Myocyte (in vitro differentiated cells): Measurements from ENCODE around the gene USP40. TPM values are rescaled to one million over a fixed set of nuclear protein-coding genes. Genes with fewer than 3 reads are reported as not detected.

ENCODE experiments used
- DNase-seq: peaks from one replicate; pipeline ENCODE4 v3.0.0-alpha.2; 2012; ENCODE audit warnings: low read depth
- total RNA-seq: library from RNA; depleted of rRNA; stranded (reverse); fragments of >200 nt; gene quantifications from 2 replicates; pipeline ENCODE4 v1.2.3, GENCODE V29; 2014

Gene USP40
- total RNA-seq, 1 donor from 2014 or later: 23.4 TPM

DNA sequence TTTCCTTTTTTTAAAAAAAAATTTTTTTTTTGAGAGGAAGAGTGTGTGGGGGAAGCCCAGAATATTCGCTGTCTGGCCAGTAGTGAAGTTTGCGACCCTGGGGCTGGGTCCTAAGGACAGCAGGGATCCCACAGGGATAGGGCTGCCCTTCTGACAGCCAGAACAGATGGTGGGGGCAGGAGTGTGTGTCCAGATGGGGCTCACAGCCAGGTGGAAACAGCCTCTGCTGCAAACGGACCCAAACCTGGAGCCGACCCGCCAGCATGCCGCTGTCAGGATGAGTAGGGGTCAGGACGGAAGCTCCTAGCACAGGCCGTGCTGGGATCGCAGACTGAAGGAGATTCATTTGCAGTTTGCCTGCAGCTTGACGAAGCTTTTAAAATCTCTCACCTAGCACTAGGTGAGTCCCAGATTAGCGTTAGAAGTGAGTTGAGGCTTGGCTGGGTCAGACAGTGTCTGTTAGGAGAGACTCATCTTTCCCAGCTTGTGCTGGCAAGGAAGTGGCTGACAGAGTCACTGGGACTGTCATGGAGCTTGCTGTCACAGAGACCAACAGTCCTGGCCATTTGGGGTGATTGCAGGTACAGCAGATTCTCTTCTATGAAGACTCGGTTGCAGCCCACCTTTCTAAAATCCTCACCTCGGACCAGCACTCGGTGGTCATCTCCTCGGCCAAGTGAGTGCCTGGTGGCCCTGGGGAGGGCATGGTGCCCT, 118.9 kb downstream of the USP40 start:
- no peak for DNase-seq

GRCh38 chr2:233446606-233447305, 119.8 kb downstream of the USP40 start:
- no peak for DNase-seq

- peak; percentile 79 for DNase-seq
Observed at GRCh38 chr2:233446121-233446520, 120.5 kb downstream of the USP40 start.

DNA sequence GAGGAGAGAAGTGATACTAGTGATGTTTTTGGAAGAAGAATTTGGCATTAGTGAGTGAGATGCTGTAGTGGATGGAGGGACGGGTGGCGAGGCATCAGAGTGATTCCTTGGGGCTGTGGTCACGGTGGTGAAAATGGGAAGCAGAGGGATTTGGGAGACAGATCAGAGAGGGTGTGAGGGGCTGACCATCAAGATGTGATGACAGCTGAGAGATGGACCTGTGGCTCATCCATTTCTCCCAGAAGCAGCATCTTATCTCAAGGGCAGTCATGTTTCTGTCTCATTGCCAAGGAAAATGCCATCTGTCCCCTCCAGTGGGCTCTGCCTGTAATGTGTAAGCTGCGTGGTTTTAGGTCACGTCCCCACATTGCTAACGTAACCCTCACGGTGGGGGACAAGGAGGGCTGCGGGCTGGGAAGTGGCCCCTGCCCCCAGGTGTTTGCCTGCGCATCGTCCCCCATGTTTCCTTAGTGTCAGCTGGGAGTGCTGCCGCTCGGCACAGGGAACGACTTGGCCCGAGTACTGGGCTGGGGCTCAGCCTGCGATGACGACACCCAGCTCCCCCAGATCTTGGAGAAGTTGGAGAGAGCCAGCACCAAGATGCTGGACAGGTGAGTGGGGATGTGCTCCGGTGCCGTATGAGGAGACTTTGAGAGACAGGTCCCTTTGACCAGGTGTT, 121.3 kb downstream of the USP40 start:
- DNase-seq: peak; percentile 69

DNA sequence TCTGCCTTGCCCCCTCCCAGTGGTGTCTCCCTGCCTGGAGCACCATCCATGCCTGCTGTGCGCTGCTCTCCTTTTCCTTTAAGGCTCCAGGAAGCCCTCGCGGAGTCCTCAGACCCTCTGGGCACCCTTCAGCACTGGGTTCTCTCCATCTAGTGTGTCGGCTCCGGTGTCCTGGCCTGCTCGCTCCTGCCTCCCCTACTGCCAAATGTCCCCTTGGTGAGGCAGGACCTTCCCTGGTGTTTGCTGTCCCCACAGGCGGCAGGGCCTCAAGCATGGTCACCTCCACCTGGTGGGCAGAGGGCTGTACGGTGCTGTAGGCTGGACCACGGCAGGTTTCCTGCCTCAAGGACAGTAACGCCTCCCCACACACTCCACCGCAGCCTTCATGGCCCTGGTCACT, 122.1 kb downstream of the USP40 start:
- DNase-seq: no peak

DNA sequence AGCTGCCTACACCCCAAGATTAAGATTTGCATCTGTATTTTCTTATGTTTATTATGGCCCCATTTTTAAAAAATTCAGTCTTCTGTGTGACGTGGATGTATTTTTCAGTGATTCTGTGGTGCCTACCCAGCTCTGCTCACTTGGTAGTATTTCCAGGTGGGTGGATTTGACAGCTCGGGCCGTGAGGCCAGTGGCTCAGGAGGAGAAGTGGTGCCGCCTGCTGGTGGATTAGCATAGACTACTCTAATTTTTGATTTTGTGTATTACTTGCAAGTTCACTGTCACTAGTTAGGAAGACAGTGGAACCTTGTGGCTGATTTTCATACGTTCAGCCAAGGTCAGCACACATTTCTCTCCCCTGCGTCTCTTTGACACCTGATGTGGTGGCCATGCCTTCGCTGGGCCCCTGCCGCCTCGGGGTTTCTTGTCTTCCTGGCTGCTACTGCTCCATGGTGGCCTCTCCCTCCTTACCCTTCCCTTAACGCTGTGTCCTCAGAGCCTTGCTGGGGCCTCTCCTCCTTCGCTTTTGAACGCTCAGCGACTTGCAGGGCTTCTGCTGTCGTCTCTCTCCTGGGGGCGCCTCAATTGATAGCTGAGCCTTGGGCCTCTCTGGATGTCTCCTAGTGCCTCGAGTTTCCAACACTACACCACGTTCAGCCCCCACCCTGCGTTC, 122.9 kb downstream of the USP40 start:
- DNase-seq: peak; percentile 83

DNA sequence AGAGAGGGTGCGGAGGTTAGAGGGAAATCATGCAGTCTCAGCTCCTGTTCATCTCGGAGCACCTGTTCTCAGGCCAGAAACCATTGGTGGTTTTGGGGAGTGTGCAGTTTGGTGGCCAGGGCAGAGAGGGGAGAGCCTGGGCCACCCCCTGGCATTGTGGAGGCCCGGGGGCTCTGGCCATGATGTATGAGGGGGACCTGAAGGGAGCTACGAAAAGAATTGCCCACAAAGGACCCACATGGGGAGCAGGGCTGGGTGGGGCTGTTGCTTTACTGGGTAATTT, 124.6 kb downstream of the USP40 start:
- peak; percentile 62 for DNase-seq

- no peak for DNase-seq
Observed at GRCh38 chr2:233441161-233442027, 125.2 kb downstream of the USP40 start.

GRCh38 chr2:233440714-233441113, 125.9 kb downstream of the USP40 start:
- DNase-seq: no peak

DNA sequence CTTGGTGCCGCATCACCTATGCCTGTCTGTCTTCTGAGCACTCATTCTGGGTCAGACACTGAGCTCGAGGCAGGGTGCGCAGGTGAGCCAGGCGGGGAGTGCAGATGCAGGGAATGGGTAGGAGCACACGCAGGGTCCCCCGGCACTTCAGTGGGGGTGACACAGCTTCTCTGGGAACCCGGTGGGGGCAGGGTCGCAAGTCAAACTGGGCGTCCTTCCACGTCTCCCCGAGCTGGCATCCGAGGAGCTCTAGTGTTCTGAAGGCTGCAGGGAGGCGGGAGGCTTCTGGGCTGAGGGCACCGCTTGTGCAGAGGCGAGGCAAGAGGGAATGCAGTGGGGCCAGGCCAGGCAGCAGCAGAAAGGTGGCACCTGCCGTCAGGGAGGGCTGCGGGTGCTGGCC, 126.3 kb downstream of the USP40 start:
- DNase-seq: no peak

- DNase-seq: no peak
Observed at GRCh38 chr2:233439191-233439590, 127.4 kb downstream of the USP40 start.

- DNase-seq: no peak
Observed at GRCh38 chr2:233438573-233439147, 127.9 kb downstream of the USP40 start.

- DNase-seq: no peak
Observed at GRCh38 chr2:233437439-233437955, 129.1 kb downstream of the USP40 start.

GRCh38 chr2:233436691-233437438, 129.7 kb downstream of the USP40 start:
- no peak for DNase-seq

DNA sequence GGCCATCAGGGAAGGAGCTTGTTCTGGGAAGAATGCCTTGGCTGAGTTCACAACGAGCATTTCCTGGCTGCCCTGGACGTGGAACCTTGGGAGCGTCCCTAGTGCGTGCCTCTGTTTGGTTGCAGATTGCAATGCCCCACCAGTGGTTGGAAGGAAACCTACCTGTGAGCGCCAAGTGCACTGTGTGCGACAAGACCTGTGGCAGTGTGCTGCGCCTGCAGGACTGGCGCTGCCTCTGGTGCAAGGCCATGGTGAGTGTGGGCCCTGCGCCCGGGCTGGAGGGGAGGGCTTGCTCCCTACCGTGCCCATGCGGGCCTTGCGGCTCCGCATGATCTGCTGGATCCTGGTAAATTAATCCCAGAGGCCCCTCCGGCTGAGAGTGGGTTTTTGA, 130.4 kb downstream of the USP40 start:
- DNase-seq: no peak

DNA sequence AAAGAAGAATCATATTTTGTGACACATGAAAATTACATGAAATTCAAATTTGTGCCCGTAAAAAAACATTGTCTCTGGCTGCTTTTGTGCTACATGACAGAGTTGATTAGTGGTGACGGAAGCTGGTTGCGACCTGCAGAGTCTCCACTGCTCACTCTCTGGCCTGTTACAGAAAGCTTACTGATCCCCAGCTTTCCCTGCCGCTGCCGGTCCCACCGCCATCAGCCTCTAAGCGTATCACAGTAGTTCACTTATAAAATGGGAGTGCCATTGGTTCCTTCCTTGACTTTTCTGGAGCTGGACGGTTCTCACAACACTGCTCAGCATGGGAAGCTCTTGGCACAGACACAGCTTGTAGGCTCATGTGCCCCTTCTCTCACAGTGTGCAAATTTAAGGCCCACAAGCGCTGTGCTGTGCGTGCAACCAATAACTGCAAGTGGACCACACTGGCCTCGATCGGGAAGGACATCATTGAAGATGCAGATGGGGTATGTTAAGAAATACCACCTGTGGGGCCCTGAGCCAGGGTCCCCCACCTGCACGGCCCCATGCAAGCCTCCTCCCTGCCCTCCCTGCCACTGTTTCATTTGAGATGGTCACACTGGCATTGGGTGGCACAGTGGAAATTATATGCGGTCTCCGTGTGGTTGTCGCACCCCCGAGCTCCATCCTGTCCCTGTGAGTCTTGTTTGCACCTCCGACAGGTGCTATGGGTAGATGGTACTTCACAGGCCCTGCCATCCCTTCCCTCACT, 131.0 kb downstream of the USP40 start:
- no peak for DNase-seq

DNA sequence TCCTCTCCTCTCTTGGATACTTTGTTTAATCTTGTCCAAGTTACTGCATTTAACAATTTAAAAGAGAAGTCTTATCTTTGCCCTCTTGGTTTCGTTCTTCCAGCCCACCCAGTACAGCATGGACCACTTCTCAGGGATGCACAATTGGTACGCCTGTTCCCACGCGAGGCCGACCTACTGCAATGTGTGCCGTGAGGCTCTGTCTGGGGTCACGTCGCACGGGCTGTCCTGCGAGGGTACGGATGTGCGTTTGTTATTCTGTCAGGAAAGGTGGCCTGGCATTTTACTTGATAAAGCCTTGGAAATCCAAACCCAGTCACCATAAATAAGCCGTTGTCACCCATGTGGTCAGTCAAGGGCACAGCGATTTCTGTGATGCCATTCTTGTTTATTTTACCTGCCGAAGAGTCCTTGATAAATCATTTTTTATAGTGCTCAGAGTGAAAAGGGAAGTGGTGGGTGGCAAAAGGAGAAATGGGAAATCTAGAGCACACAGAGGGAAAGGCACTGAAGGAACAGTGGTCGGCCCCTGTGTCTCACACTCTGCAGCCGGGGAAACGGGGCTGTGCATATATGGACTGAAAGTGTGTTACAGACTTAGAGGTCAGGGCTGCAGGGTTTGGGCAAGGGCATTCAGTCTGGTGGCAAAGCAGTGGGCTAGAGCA, 131.8 kb downstream of the USP40 start:
- DNase-seq: no peak

- peak; percentile 80 for DNase-seq
Observed at GRCh38 chr2:233433794-233434193, 132.8 kb downstream of the USP40 start.
